HL-60 (cell line): ENCODE data around the gene VSIG1.

Experiments
- DNase-seq, 2 experiments: peaks; one replicate each; pipeline ENCODE4 v3.0.0-alpha.2; 2010 to 2020; ENCODE audit warnings: low read depth in 1 of 2, low spot score in 1 of 2
- H3K27ac ChIP-seq: fragments of 250-450 bp; sonication (Bioruptor Pico); replicated peaks from 2 replicates; pipeline ENCODE4 v1.5.1; 2020; ENCODE audit warnings: mild to moderate bottlenecking, moderate library complexity
- H3K27me3 ChIP-seq: fragments of 250-450 bp; sonication (Bioruptor Pico); 2 replicates; pipeline ENCODE4 v1.5.1; 2021; ENCODE audit warnings: mild to moderate bottlenecking, moderate library complexity; ENCODE audit not compliant: insufficient read depth, poor library complexity, severe bottlenecking
- H3K4me3 ChIP-seq: replicated peaks from 2 replicates; pipeline ENCODE4 v1.5.1; 2011; ENCODE audit warnings: mild to moderate bottlenecking, control low read depth, low read length; ENCODE audit not compliant: insufficient read depth
- CTCF ChIP-seq: IDR thresholded peaks from one replicate; pipeline ENCODE4 v1.5.1; 2011; ENCODE audit warnings: low read length, control low read depth, inconsistent platforms; ENCODE audit not compliant: insufficient read depth
- GABPA ChIP-seq: IDR thresholded peaks from 2 replicates; pipeline ENCODE4 v1.6.1; 2012; ENCODE audit warnings: low read depth
- POLR2AphosphoS5 ChIP-seq: IDR thresholded peaks from 2 replicates; pipeline ENCODE4 v1.6.1; 2012; ENCODE audit warnings: low read depth
- REST ChIP-seq: IDR thresholded peaks from 2 replicates; pipeline ENCODE4 v1.6.1; 2012; ENCODE audit warnings: low read depth; ENCODE audit not compliant: insufficient replicate concordance
- SPI1 ChIP-seq: IDR thresholded peaks from 2 replicates; pipeline ENCODE4 v1.6.1; 2012; ENCODE audit warnings: low read depth, mild to moderate bottlenecking, borderline replicate concordance

The VSIG1 gene

GRCh38 chrX:108068121-108068520 is 23.3 kb downstream of the VSIG1 start:
- Histone ChIP-seq H3K27me3 (no peaks in the 10 kb centered on the region), H3K27ac (no peak overlapping the region), H3K4me3 (no peak overlapping the region)
- TF ChIP-seq CTCF (no peak), GABPA (no peak), POLR2AphosphoS5 (no peak), REST (no peak), SPI1 (no peak)
- DNase-seq: no peak

GRCh38 chrX:108070891-108071290 is 26.0 kb downstream of the VSIG1 start:
- no peak for DNase-seq
- H3K27me3 ChIP-seq: peaks cover 5% of the 10 kb centered on the region
- TF ChIP-seq POLR2AphosphoS5 (no peak), CTCF (no peak), REST (no peak), GABPA (no peak), SPI1 (no peak)
- H3K4me3 ChIP-seq: no peak overlapping the region
- no peak overlapping the region for H3K27ac ChIP-seq

- TF ChIP-seq REST (no peak), CTCF (no peak), GABPA (no peak), SPI1 (no peak), POLR2AphosphoS5 (no peak)
- H3K27me3 ChIP-seq: peaks cover 5% of the 10 kb centered on the region
- DNase-seq: no peak
- no peak overlapping the region for H3K27ac ChIP-seq
- H3K4me3 ChIP-seq: no peak overlapping the region
Observed at GRCh38 chrX:108071578-108071977, 26.7 kb downstream of the VSIG1 start.
